ENCODE results near the gene IFI6. TPM values are rescaled to one million over a fixed set of nuclear protein-coding genes. Genes with fewer than 3 reads are reported as not detected.
"Not testable (repeated sequence)": the region's sequence is repeated elsewhere in the genome, so short reads cannot be mapped to it uniquely, and the experiment has no call there.

The IFI6 gene
- total RNA-seq: 14.3 TPM

GRCh38 chr1:27671964-27672749 is at the start of gene IFI6:
TSS of gene IFI6 (minus strand) at chr1:27672192. CDS start at chr1:27669314, 2,878 bp downstream.
- DNase-seq (ENCODE audit: low spot score): peak; percentile 89

GRCh38 chr1:27719286-27720251 is 47.6 kb upstream of the IFI6 start:
- DNase-seq (ENCODE audit: low spot score): no peak

GRCh38 chr1:27716262-27716895 is 44.4 kb upstream of the IFI6 start:
- no peak for DNase-seq (ENCODE audit: low spot score)

- DNase-seq (ENCODE audit: low spot score): no peak
Measured at GRCh38 chr1:27713869-27714513, 42.0 kb upstream of the IFI6 start.

GRCh38 chr1:27713139-27713725 is 41.2 kb upstream of the IFI6 start:
- no peak for DNase-seq (ENCODE audit: low spot score)

- DNase-seq (ENCODE audit: low spot score): no peak
Measured at GRCh38 chr1:27710574-27710973, 38.6 kb upstream of the IFI6 start.

GRCh38 chr1:27705545-27705944 is 33.6 kb upstream of the IFI6 start:
- no peak for DNase-seq (ENCODE audit: low spot score)

- no peak for DNase-seq (ENCODE audit: low spot score)
Measured at GRCh38 chr1:27704958-27705357, 33.0 kb upstream of the IFI6 start.

- DNase-seq (ENCODE audit: low spot score): not testable (repeated sequence)
Measured at GRCh38 chr1:27696835-27697234, 24.8 kb upstream of the IFI6 start.

GRCh38 chr1:27690183-27690582 is 18.2 kb upstream of the IFI6 start:
- no peak for DNase-seq (ENCODE audit: low spot score)

GRCh38 chr1:27689423-27690173 is 17.6 kb upstream of the IFI6 start:
- DNase-seq (ENCODE audit: low spot score): no peak

- no peak for DNase-seq (ENCODE audit: low spot score)
Measured at GRCh38 chr1:27687906-27688305, 15.9 kb upstream of the IFI6 start.

GRCh38 chr1:27686223-27686990 is 14.4 kb upstream of the IFI6 start:
- DNase-seq (ENCODE audit: low spot score): peak; percentile 58

GRCh38 chr1:27684176-27684575 is 12.2 kb upstream of the IFI6 start:
- DNase-seq (ENCODE audit: low spot score): no peak

GRCh38 chr1:27682351-27682944 is 10.5 kb upstream of the IFI6 start:
- DNase-seq (ENCODE audit: low spot score): no peak

GRCh38 chr1:27681580-27681979 is 9.6 kb upstream of the IFI6 start:
- not testable (repeated sequence) for DNase-seq (ENCODE audit: low spot score)

- DNase-seq (ENCODE audit: low spot score): not testable (repeated sequence)
Measured at GRCh38 chr1:27680225-27680791, 8.3 kb upstream of the IFI6 start.

- DNase-seq (ENCODE audit: low spot score): no peak
Measured at GRCh38 chr1:27678747-27679146, 6.8 kb upstream of the IFI6 start.

- DNase-seq (ENCODE audit: low spot score): no peak
Measured at GRCh38 chr1:27676410-27676809, 4.4 kb upstream of the IFI6 start.

Data from ureter (tissue), 1 donor.